Activated effector memory CD4-positive, alpha-beta T cell treated with Interleukin-2 at 50 U/mL for 16 hours (primary cell): Measurements from ENCODE around the gene TAMALIN.

Experiments
- DNase-seq: peaks from one replicate; pipeline ENCODE4 v3.0.0-alpha.2; 2020

TAMALIN gene

GRCh38 chr12:52038447-52038846 lies 31.7 kb downstream of the TAMALIN start:
- DNase-seq: no peak

- no peak for DNase-seq
These were observed 34.3 kb downstream of the TAMALIN start for GRCh38 chr12:52041035-52041434.

- no peak for DNase-seq
These were observed 35.0 kb downstream of the TAMALIN start for GRCh38 chr12:52041695-52042123.

- no peak for DNase-seq
These were observed 36.1 kb downstream of the TAMALIN start for GRCh38 chr12:52042706-52043385.

- DNase-seq: no peak
These were observed 36.9 kb downstream of the TAMALIN start for GRCh38 chr12:52043386-52044212.

DNA sequence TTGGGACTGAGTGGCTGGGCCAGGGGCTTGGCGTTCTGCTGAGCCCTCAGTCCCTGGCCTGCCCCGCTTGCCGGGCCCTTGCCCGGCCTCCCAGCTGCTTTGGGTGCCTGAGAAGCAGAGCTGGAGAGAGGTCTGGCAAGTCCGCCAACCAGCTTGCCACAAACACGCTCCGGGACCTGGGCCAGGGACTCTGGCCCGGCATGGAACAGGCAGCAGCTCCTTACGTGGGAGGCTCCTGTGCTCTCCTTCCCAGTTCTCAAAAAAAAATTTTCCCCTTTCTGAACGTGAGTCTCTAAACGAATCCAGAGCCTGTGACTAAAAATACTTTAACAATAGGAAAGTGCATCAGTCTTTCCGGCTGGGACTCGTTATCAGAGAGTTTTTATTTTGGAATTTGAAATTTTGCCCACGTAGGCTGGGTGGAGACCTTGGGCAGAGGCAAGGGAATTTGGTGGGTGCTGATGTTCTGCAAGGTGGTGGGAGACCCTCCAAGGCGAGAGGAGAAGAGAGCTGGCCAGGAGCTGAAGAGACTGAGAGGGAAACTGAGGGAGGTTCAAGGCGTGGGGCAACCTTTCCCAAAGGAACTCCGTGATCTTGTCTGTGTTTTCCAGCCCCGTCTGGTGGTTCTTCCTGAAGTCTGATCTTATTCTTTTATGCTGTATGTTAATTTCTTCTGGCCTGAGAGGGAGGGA lies 37.7 kb downstream of the TAMALIN start:
- DNase-seq: no peak

DNA sequence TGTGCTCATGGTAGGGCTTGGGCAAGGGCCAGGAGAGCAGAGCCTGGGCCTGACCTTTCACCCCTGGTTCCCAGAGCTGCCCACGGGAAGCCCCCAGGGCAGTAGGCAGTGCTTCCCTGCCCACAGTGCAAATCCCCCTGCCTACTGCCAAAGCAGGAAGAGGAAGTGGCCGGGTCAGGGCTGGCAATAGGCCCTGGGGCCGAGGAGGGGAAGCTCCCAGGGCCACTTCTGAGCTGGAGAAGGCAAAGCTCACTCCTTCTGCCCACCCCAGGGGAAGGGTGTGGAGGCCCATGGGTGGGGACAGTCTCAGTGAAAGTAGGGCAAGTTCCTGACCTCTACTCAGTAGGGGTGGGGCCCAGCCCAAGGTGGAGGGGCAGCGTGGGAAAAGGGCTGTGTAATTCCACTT lies 39.1 kb downstream of the TAMALIN start:
- DNase-seq: no peak

GRCh38 chr12:52046859-52047258 lies 40.1 kb downstream of the TAMALIN start:
- DNase-seq: no peak

- DNase-seq: no peak
These were observed 42.5 kb downstream of the TAMALIN start for GRCh38 chr12:52049286-52049685.

GRCh38 chr12:52049688-52050087 lies 42.9 kb downstream of the TAMALIN start:
- DNase-seq: no peak

DNA sequence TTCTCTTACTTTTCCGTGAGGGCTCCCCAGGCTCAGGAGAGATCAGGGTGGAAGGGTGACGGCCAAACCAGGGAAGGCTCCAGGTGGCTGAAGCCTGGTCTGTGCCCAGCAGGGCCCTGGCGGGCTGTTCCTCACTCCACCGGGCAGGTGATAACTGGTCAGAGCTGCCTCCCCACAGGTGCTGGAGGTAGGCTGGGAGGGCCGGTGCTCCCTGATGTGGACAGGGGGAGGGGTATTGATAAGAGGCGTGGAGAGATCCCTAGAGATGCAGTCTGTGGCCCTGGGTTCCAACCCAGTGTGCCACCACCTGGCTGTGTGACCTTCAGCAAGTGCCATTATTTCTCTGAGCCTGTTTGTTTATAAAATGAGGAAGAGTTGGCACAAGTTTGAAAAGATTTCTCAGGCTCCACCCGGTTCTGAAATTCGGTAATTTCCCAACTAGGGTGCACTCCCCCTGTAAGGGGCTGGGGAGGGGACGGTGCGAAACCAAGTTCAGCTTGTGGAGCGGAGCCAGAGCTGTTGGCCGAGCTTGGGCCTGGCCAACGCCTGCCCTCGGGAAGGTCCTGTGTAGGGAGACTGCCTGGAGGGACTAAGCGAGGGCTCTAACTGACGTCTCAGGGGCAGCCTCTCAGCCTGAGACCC lies 43.5 kb downstream of the TAMALIN start:
- peak; percentile 6 for DNase-seq

GRCh38 chr12:52050758-52051541 lies 44.2 kb downstream of the TAMALIN start, which contains the start of gene NR4A1:
Gene NR4A1, plus strand, starts transcription at chr12:52051442. Its CDS starts 2,887 bp downstream, at chr12:52054329.
- peak; percentile 96 for DNase-seq

DNA sequence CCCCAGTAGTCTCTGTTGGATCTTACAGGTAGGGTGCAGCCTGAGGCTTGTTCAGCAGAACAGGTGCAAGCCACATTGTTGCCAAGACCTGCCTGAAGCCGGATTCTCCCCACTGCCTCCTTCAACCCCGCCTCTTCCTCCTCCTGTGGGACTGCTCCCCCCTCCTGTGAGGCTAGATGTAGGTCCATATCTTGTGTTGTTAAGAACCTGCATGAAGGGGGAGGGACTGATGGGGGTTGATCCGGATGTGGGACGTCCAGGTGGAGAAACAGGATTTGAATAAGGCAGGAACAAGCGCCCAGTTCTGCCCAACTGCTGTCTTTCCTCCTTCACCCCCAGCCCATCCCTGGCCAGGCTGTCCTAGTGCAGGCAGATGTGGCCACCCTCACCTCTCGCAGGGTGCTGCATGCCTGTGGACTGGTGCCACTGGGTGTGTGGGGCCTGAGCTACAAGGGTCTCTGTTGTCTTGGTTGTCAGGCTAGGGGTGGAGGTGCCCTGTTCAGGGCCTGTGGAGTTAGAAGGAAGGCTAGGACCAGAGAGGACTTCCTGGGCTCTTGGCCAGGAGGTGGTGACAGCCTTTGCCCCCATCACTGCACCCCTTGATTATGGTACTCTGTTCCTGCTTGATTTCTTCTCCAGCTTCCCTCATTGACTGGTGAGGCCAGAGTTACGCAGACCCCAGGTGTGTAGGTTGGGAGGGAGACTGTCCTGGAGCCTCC lies 45.9 kb downstream of the TAMALIN start:
- DNase-seq: no peak

DNA sequence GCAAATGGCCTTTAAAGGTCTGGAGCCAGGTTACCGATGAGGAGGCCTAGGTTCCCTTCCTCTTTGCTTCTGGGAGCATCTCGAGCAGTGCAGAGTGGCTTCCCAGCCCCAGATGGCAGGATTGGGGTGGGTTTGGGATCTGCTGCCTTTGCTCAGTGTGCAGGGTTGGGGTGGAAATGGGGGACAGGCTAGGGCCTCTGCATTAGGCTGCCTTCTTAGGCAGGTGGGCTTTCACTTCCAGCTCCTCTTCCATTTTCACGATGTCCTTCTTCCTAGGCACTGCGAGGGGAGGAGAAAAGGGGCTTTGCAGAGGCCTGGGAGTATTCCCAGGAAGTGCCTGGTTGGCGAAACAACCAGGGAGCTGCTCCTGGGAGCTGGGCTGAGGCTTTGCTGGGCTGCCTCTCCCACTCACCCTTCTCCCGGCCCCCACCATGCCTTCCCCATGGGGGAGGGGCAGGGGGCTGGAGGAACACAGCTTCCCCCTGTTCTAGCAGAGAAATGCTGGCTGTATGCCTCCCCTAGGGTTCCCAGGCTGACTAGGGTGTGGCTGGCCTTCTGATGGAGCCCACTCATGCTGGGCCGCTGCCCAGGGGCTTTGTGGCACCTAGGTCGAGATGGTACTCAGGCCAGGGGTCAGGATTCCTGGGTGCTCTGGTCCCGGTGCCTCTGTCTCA lies 46.9 kb downstream of the TAMALIN start:
- DNase-seq: no peak

GRCh38 chr12:52054231-52054832 lies 47.6 kb downstream of the TAMALIN start:
- DNase-seq: no peak

GRCh38 chr12:52054833-52055730 lies 48.3 kb downstream of the TAMALIN start:
- no peak for DNase-seq

DNA sequence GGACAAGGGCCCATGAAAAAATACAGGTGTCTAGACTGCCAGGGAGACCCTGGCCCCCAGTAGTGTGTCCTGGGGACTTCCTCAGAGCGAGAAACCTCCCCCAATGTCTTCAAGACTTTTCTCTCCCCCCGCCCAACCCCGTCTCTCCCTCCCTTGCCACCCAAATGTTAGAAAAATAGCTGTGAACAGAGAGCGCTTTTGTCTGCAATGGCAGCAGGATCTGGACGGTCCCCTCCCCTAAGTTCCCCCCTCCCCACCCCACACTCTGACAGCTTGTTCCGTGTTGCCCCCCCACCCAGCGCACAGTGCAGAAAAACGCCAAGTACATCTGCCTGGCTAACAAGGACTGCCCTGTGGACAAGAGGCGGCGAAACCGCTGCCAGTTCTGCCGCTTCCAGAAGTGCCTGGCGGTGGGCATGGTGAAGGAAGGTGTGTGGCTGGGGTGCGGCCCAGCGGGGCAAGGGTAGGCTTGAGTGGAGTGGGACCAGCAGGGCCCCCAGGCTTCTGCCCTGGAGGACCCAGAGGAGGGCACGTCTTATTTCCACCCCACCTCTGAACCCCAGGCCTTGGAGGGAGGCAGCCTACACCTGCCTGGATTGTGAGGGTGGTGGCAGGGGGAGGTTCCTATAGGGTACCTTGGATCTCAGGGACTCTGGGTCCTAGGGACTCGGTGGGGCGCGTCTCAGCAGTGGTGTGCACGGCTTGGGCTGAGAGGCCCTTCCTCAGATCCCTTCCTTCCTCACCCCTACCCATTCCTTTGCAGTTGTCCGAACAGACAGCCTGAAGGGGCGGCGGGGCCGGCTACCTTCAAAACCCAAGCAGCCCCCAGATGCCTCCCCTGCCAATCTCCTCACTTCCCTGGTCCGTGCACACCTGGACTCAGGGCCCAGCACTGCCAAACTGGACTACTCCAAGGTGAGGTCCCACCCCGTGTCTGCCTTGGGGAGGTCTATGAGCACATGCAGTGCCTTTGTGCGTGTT lies 49.3 kb downstream of the TAMALIN start:
- no peak for DNase-seq
